ENCODE results near the gene ACIN1.

The ACIN1 gene

GRCh38 chr14:23041729-23042128 is 53.2 kb downstream of the ACIN1 start:
- Histone ChIP-seq H3K27ac (no peak overlapping the region), H3K9ac (no peak overlapping the region), H3K79me2 (ENCODE audit: insufficient read depth, low read depth) (no peaks in the 10 kb centered on the region)

GRCh38 chr14:23040100-23040499 is 54.8 kb downstream of the ACIN1 start:
- no peaks in the 10 kb centered on the region for H3K27me3 ChIP-seq (ENCODE audit: insufficient read depth, low read depth)
- H3K4me2 ChIP-seq = no peak overlapping the region
- H3K9ac ChIP-seq = no peak overlapping the region
- no peak overlapping the region for H3K27ac ChIP-seq
- H3K36me3 ChIP-seq (ENCODE audit: insufficient read depth) = no peaks in the 10 kb centered on the region
- TF ChIP-seq CTCF (conservative IDR thresholded peaks at IDR 0.05; ENCODE audit: low read depth, low read length) = no peak
- H3K4me1 ChIP-seq (ENCODE audit: low read depth, poor library complexity, severe bottlenecking) = peaks cover 7% of the 10 kb centered on the region
- no peaks in the 10 kb centered on the region for H3K79me2 ChIP-seq (ENCODE audit: insufficient read depth, low read depth)
- H2AFZ ChIP-seq (ENCODE audit: low read depth) = no peak overlapping the region
- H3K4me3 ChIP-seq (IDR thresholded peaks at IDR 0.05; ENCODE audit: insufficient read depth, low read depth, low read length) = no peak overlapping the region
- H4K20me1 ChIP-seq (ENCODE audit: insufficient read depth) = no peaks in the 10 kb centered on the region

More at GRCh38 chr14:23041729-23042128, 53.2 kb downstream of the ACIN1 start:
- Histone ChIP-seq H4K20me1 (ENCODE audit: insufficient read depth) (no peaks in the 10 kb centered on the region), H3K27me3 (ENCODE audit: insufficient read depth, low read depth) (no peaks in the 10 kb centered on the region), H2AFZ (ENCODE audit: low read depth) (no peak overlapping the region), H3K4me1 (ENCODE audit: low read depth, poor library complexity, severe bottlenecking) (no peaks in the 10 kb centered on the region), H3K4me3 (IDR thresholded peaks at IDR 0.05; ENCODE audit: insufficient read depth, low read depth, low read length) (no peak overlapping the region), H3K4me2 (no peak overlapping the region), H3K36me3 (ENCODE audit: insufficient read depth) (no peaks in the 10 kb centered on the region)
- no peak for TF ChIP-seq CTCF (conservative IDR thresholded peaks at IDR 0.05; ENCODE audit: low read depth, low read length)

- H3K4me2 ChIP-seq = peak overlapping the region; percentile 9; the same call in 1 of the 2 replicates
- no peaks in the 10 kb centered on the region for H3K27me3 ChIP-seq (ENCODE audit: insufficient read depth, low read depth)
- 0 out of 2 replicates have a peak, but pooled peaks cover 6% of the 10 kb centered on the region for H3K36me3 ChIP-seq (ENCODE audit: insufficient read depth)
- H2AFZ ChIP-seq (ENCODE audit: low read depth) = peak overlapping the region; percentile 58
- no peak for TF ChIP-seq CTCF (conservative IDR thresholded peaks at IDR 0.05; ENCODE audit: low read depth, low read length)
- H3K4me3 ChIP-seq (IDR thresholded peaks at IDR 0.05; ENCODE audit: insufficient read depth, low read depth, low read length) = no peak overlapping the region
- H3K4me1 ChIP-seq (ENCODE audit: low read depth, poor library complexity, severe bottlenecking) = peaks cover 12% of the 10 kb centered on the region
- H3K27ac ChIP-seq = peak overlapping the region; percentile 96
- H4K20me1 ChIP-seq (ENCODE audit: insufficient read depth) = no peaks in the 10 kb centered on the region
- H3K9ac ChIP-seq = peak overlapping the region; percentile 100
- H3K79me2 ChIP-seq (ENCODE audit: insufficient read depth, low read depth) = peaks cover 17% of the 10 kb centered on the region
Measured at GRCh38 chr14:23035303-23036144, 59.4 kb downstream of the ACIN1 start.

- no peaks in the 10 kb centered on the region for H3K27me3 ChIP-seq (ENCODE audit: insufficient read depth, low read depth)
- H2AFZ ChIP-seq (ENCODE audit: low read depth) = peak within 1 kb of the TSS; percentile 58
- peak within 1 kb of the TSS; percentile 96 for H3K27ac ChIP-seq
- no peaks in the 10 kb centered on the region for H4K20me1 ChIP-seq (ENCODE audit: insufficient read depth)
- peaks cover 12% of the 10 kb centered on the region for H3K4me1 ChIP-seq (ENCODE audit: low read depth, poor library complexity, severe bottlenecking)
- no peak within 1 kb of the TSS for H3K4me3 ChIP-seq (IDR thresholded peaks at IDR 0.05; ENCODE audit: insufficient read depth, low read depth, low read length)
- TF ChIP-seq CTCF (conservative IDR thresholded peaks at IDR 0.05; ENCODE audit: low read depth, low read length) = no peak
- peak within 1 kb of the TSS; percentile 100 for H3K9ac ChIP-seq
- peaks cover 17% of the 10 kb centered on the region for H3K79me2 ChIP-seq (ENCODE audit: insufficient read depth, low read depth)
- 0 out of 2 replicates have a peak, but pooled peaks cover 6% of the 10 kb centered on the region for H3K36me3 ChIP-seq (ENCODE audit: insufficient read depth)
- H3K4me2 ChIP-seq = peak within 1 kb of the TSS; percentile 57
Measured at GRCh38 chr14:23034498-23035302, 60.2 kb downstream of the ACIN1 start, which contains the start of gene PSMB5. TSS of gene PSMB5 (minus strand) at chr14:23034900. CDS start at chr14:23034881, 19 bp downstream.
